ENCODE results near the gene MICU2.

MICU2 gene

GRCh38 chr13:21632196-21632595 lies 28.2 kb upstream of the MICU2 start:
- Histone ChIP-seq H2AFZ (ENCODE audit: low read depth, low read length, severe bottlenecking) (no peak overlapping the region), H3K27me3 (ENCODE audit: low read length) (no peaks in the 10 kb centered on the region; the same call in 1 of the 2 replicates), H3K79me2 (ENCODE audit: insufficient read depth, low read length) (no peaks in the 10 kb centered on the region), H3K9ac (ENCODE audit: low read length) (no peak overlapping the region), H4K20me1 (ENCODE audit: low read depth, low read length) (no peaks in the 10 kb centered on the region), H3K36me3 (ENCODE audit: low read length) (no peaks in the 10 kb centered on the region), H3K4me2 (ENCODE audit: low read depth, low read length, poor library complexity, severe bottlenecking) (no peak overlapping the region), H3K4me3 (ENCODE audit: insufficient read depth, low read length, poor library complexity, severe bottlenecking) (no peak overlapping the region), H3K9me2 (replicated peaks; ENCODE audit: insufficient read depth, low read length) (no peaks in the 10 kb centered on the region), H3K9me3 (ENCODE audit: insufficient read depth, low read length) (no peaks in the 10 kb centered on the region), H3K27ac (ENCODE audit: low read depth, low read length) (no peak overlapping the region), H3F3A (ENCODE audit: insufficient read depth) (no peaks in the 10 kb centered on the region)
- TF ChIP-seq EZH2phosphoT487 (conservative IDR thresholded peaks at IDR 0.05; ENCODE audit: low read length) (no peak), CTCF (IDR thresholded peaks at IDR 0.05; ENCODE audit: insufficient read depth, low read length, poor library complexity, severe bottlenecking) (no peak)

DNA sequence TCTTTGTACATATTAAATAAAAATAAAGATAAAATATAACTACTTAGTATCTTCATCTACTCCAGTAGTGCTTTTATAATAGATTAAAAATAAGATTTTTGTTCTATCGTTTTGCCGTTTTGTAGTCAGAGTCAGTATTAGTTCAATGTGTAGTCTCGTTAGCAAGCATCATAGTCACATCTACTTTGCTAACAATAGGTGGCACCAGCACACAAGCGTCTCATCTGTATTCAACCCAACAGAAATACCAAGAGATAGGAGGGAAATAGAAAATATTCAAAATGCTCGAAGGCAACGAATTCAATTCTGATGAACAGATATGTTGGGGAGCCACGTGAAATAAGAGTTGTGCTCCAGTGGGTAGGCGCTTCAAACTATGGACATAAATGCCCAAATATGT lies 21.4 kb upstream of the MICU2 start:
- H2AFZ ChIP-seq (ENCODE audit: low read depth, low read length, severe bottlenecking): no peak overlapping the region
- H3K4me3 ChIP-seq (ENCODE audit: insufficient read depth, low read length, poor library complexity, severe bottlenecking): no peak overlapping the region

DNA sequence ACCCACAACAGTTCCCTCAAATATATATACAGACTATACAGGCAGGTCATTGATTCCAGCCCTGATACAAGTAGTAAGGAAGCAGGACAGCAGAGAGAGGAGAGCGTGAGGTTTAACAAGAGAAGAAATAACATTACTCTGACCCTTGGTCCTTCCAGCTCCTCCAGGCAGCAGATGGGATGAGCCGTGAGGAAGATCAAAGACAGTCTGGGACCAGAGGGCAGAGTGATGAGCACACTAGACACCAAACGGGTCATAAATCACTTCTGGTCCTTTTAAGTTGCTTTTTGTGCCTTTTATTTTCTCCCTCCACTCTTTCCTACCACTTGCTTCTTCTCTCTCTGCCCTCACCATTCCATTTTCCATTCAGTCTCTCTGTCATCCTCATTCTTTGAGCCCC lies 16.9 kb upstream of the MICU2 start:
- H3K36me3 ChIP-seq (ENCODE audit: low read length): no peaks in the 10 kb centered on the region
- H3K4me2 ChIP-seq (ENCODE audit: low read depth, low read length, poor library complexity, severe bottlenecking): no peak overlapping the region
- no peak overlapping the region for H3K27ac ChIP-seq (ENCODE audit: low read depth, low read length)
- no peaks in the 10 kb centered on the region for H3F3A ChIP-seq (ENCODE audit: insufficient read depth)
- no peaks in the 10 kb centered on the region for H3K79me2 ChIP-seq (ENCODE audit: insufficient read depth, low read length)
- no peak overlapping the region for H3K9ac ChIP-seq (ENCODE audit: low read length)
- no peaks in the 10 kb centered on the region for H4K20me1 ChIP-seq (ENCODE audit: low read depth, low read length)
- TF ChIP-seq CTCF (IDR thresholded peaks at IDR 0.05; ENCODE audit: insufficient read depth, low read length, poor library complexity, severe bottlenecking) (no peak), EZH2phosphoT487 (conservative IDR thresholded peaks at IDR 0.05; ENCODE audit: low read length) (no peak)
- no peak overlapping the region for H2AFZ ChIP-seq (ENCODE audit: low read depth, low read length, severe bottlenecking)
- H3K9me3 ChIP-seq (ENCODE audit: insufficient read depth, low read length): no peaks in the 10 kb centered on the region
- H3K27me3 ChIP-seq (ENCODE audit: low read length): no peaks in the 10 kb centered on the region
- H3K9me2 ChIP-seq (replicated peaks; ENCODE audit: insufficient read depth, low read length): no peaks in the 10 kb centered on the region
- H3K4me3 ChIP-seq (ENCODE audit: insufficient read depth, low read length, poor library complexity, severe bottlenecking): no peak overlapping the region

More for the DNA sequence above, 21.4 kb upstream of the MICU2 start:
- Histone ChIP-seq H3K79me2 (ENCODE audit: insufficient read depth, low read length) (no peaks in the 10 kb centered on the region), H3K36me3 (ENCODE audit: low read length) (no peaks in the 10 kb centered on the region), H3K9ac (ENCODE audit: low read length) (no peak overlapping the region), H4K20me1 (ENCODE audit: low read depth, low read length) (no peaks in the 10 kb centered on the region), H3K27me3 (ENCODE audit: low read length) (no peaks in the 10 kb centered on the region; the same call in 1 of the 2 replicates), H3F3A (ENCODE audit: insufficient read depth) (no peaks in the 10 kb centered on the region), H3K9me2 (replicated peaks; ENCODE audit: insufficient read depth, low read length) (no peaks in the 10 kb centered on the region), H3K9me3 (ENCODE audit: insufficient read depth, low read length) (no peaks in the 10 kb centered on the region), H3K27ac (ENCODE audit: low read depth, low read length) (no peak overlapping the region), H3K4me2 (ENCODE audit: low read depth, low read length, poor library complexity, severe bottlenecking) (peak overlapping the region; percentile 34)
- TF ChIP-seq CTCF (IDR thresholded peaks at IDR 0.05; ENCODE audit: insufficient read depth, low read length, poor library complexity, severe bottlenecking) (peak; percentile 51), EZH2phosphoT487 (conservative IDR thresholded peaks at IDR 0.05; ENCODE audit: low read length) (no peak)
